ENCODE results near the gene ZFAND2B.

The ZFAND2B gene

DNA sequence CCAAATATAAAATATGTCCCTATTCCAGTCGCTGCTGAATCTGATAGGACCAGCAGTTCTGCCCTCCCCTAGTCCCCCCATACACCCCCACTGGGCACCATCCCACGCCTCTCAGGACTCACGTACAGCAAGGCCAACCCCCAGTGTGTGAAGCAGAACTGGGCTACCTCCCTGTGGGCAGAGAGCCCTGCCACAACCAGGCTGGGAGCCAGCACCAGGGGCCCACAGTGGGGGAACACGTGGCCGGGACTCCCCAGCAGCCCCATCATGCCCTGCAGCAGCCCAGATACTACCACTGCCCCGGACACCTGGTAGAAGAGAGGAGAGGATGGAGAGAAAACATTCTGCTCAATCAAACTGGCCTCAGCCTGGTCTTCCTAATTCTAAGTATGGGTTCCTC is 38.1 kb upstream of the ZFAND2B start:
- peaks cover 15% of the 10 kb centered on the region for H3K36me3 ChIP-seq (ENCODE audit: insufficient read depth, low read length)
- no peak overlapping the region for H3K9ac ChIP-seq (ENCODE audit: low read length)
- peaks cover 8% of the 10 kb centered on the region for H3K4me1 ChIP-seq (ENCODE audit: insufficient read depth, low read length)
- H3K27ac ChIP-seq (ENCODE audit: low read depth, low read length): no peak overlapping the region
- H3K9me3 ChIP-seq (ENCODE audit: low read length): no peaks in the 10 kb centered on the region
- no peaks in the 10 kb centered on the region for H3K27me3 ChIP-seq (ENCODE audit: control insufficient read depth in 1 of 2, insufficient read depth in 2 of 2, low read length in 2 of 2)
- H3K4me3 ChIP-seq (ENCODE audit: low read depth in 1 of 2, low read length in 2 of 2): no peak overlapping the region

DNA sequence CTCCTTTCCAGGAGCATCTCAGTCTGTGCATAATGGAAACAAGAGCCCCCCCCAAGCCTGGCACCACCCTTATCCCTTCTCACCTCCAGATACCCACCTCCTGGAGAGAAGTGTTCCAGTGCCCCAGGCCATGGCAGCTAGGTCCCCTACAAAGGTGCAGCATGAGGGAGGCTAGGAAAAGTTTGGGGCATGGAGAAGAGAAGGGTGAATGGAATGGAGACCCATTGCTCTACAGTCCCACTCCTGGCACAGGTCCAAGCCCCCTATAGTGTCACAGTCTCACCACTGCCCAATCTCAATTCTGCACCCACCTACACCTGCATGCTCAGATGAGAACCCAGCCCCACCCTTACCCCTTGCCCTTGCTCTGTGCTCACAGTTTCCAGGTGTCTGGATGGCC is 37.6 kb upstream of the ZFAND2B start:
- Histone ChIP-seq H3K27ac (ENCODE audit: low read depth, low read length) (no peak overlapping the region), H3K27me3 (ENCODE audit: control insufficient read depth in 1 of 2, insufficient read depth in 2 of 2, low read length in 2 of 2) (no peaks in the 10 kb centered on the region), H3K9ac (ENCODE audit: low read length) (no peak overlapping the region), H3K4me3 (ENCODE audit: low read depth in 1 of 2, low read length in 2 of 2) (no peak overlapping the region), H3K4me1 (ENCODE audit: insufficient read depth, low read length) (peaks cover 8% of the 10 kb centered on the region), H3K9me3 (ENCODE audit: low read length) (no peaks in the 10 kb centered on the region), H3K36me3 (ENCODE audit: insufficient read depth, low read length) (peaks cover 18% of the 10 kb centered on the region)

DNA sequence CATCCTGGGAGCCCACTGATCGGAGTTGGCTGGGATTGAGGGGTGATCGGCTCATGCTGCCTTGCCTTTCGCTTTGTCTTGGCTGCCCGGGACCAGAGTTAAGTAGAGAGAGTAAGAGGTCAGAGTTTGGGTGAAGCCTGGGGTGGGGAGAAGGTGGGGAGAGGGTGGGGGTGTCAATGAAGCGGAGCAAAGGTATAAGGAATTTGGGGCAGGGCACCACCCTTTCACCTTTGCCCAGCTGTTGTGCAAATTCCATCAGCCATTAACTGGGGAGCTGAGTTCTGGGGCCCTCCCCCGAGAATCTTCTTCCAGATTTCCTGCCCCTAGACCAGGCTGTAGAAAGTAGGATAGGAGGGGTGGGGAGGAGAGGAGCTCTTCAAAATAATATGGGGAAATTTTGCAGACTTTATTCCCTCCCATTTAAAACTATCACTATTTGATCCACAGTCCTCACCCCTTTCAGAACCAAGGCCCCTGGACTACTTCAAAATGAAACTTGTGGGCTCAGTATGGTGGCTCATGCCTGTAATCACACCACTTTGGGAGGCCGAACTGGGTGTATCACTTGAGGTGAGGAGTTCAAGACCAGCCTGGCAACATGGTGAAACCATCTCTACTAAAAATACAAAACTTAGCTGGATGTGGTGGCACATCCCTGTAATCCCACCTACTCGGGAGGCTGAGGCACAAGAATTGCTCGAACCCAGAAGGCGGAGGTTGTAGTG is 36.5 kb upstream of the ZFAND2B start, which contains the start of gene SLC23A3:
TSS of gene SLC23A3 (minus strand) at position 100 of the 725 bp plus-strand sequence. CDS start at position 55, 45 bp downstream.
- Histone ChIP-seq H3K4me1 (ENCODE audit: insufficient read depth, low read length) (peaks cover 15% of the 10 kb centered on the region), H3K4me3 (ENCODE audit: low read depth in 1 of 2, low read length in 2 of 2) (no peak within 1 kb of the TSS), H3K9me3 (ENCODE audit: low read length) (no peaks in the 10 kb centered on the region), H3K9ac (ENCODE audit: low read length) (no peak within 1 kb of the TSS), H3K27me3 (ENCODE audit: control insufficient read depth in 1 of 2, insufficient read depth in 2 of 2, low read length in 2 of 2) (no peaks in the 10 kb centered on the region), H3K36me3 (ENCODE audit: insufficient read depth, low read length) (peaks cover 30% of the 10 kb centered on the region), H3K27ac (ENCODE audit: low read depth, low read length) (peak within 1 kb of the TSS; percentile 7)

DNA sequence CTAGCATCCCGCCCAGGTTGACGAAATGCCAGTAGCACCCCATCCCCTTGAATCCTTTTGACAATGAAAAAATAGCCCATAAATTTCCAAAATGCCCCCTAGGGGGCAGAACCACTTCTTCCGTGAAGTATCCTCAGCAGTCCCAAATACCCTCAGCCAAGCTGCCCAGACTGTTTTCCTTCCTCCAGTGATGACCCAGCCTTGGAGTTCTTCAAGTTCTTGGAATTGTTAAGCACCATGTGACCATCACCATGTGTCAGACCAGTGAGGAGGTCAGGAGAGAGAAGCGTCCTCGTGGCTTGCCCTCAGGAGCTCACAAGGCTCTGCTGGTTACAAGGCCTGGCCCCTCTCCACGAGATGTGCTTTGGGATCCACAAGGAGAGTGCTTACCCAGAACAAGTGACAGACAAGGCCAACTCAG is 35.3 kb upstream of the ZFAND2B start:
- H3K27me3 ChIP-seq (ENCODE audit: control insufficient read depth in 1 of 2, insufficient read depth in 2 of 2, low read length in 2 of 2): no peaks in the 10 kb centered on the region
- H3K9ac ChIP-seq (ENCODE audit: low read length): no peak overlapping the region
- H3K36me3 ChIP-seq (ENCODE audit: insufficient read depth, low read length): peaks cover 33% of the 10 kb centered on the region
- peak overlapping the region; percentile 43 for H3K27ac ChIP-seq (ENCODE audit: low read depth, low read length)
- H3K4me1 ChIP-seq (ENCODE audit: insufficient read depth, low read length): peaks cover 22% of the 10 kb centered on the region
- no peaks in the 10 kb centered on the region for H3K9me3 ChIP-seq (ENCODE audit: low read length)
- no peak overlapping the region for H3K4me3 ChIP-seq (ENCODE audit: low read depth in 1 of 2, low read length in 2 of 2)

DNA sequence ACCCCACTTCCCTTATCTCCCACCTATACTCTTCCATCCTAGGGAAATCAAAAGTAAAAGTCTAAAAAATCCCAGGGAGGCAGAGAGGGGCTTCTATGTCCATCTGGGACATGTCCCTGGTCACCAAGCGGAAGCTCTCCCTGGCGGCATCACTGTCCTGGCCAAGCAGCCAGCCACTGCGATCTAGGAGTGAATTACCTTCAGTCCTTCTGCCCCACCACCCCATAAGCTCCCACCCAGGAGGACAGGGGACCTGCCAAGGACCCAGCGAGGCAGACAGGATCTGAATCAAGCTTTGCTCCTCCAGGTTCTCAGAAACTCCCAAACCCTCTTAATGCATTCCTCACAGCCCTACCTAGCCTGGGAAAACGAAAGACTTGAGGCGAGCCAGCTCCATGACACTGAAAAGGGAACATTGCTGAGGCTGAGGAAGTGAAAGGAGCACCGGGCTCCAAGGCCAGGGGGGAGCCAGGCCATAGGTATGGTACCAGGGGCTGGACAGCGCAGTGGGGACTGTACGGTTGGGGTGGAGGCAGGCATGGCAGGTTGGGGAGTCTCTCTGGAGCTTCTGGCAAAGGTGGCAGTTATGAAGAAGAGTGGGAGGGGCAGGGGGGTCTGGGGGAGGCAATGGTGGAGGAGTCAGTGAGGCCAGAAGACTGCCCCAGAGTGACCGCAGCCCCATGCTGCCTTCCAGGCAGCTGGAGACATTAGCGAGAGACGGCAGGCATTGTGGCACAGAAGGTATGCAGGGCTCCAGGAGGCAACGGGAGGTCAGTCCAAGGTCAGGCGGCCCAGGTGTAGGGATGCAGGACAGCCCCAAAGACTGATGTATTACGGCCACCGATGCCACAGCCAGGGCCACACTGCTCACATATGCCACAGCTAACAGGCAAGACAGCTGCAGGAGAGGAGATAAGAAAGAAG is 34.1 kb upstream of the ZFAND2B start:
- H3K36me3 ChIP-seq (ENCODE audit: insufficient read depth, low read length): peaks cover 33% of the 10 kb centered on the region
- H3K27ac ChIP-seq (ENCODE audit: low read depth, low read length): peak overlapping the region; percentile 43
- no peaks in the 10 kb centered on the region for H3K9me3 ChIP-seq (ENCODE audit: low read length)
- no peak overlapping the region for H3K4me3 ChIP-seq (ENCODE audit: low read depth in 1 of 2, low read length in 2 of 2)
- H3K9ac ChIP-seq (ENCODE audit: low read length): no peak overlapping the region
- peaks cover 22% of the 10 kb centered on the region for H3K4me1 ChIP-seq (ENCODE audit: insufficient read depth, low read length)
- no peaks in the 10 kb centered on the region for H3K27me3 ChIP-seq (ENCODE audit: control insufficient read depth in 1 of 2, insufficient read depth in 2 of 2, low read length in 2 of 2)

DNA sequence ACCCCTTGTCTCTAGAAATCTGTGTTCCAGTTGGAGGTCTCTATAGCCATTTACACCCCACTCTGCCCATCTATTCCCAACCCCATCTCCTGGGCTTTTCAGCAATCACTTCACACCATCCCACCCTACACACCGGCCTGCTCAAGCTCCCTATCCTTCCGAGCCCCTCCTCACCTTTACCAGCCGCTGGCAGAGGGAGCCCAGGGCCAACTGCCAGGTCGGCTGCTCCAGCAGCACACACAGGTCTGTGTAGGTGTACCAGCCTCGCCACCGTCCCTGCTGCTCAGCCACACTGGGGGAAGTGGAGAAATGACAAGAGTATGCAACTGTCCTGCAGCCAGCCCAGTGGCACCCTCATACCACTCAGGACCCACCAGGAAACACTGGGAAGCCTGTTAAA is 33.4 kb upstream of the ZFAND2B start:
- Histone ChIP-seq H3K9ac (ENCODE audit: low read length) (no peak overlapping the region), H3K36me3 (ENCODE audit: insufficient read depth, low read length) (peaks cover 33% of the 10 kb centered on the region), H3K9me3 (ENCODE audit: low read length) (no peaks in the 10 kb centered on the region), H3K27me3 (ENCODE audit: control insufficient read depth in 1 of 2, insufficient read depth in 2 of 2, low read length in 2 of 2) (no peaks in the 10 kb centered on the region), H3K4me3 (ENCODE audit: low read depth in 1 of 2, low read length in 2 of 2) (no peak overlapping the region), H3K4me1 (ENCODE audit: insufficient read depth, low read length) (peaks cover 22% of the 10 kb centered on the region), H3K27ac (ENCODE audit: low read depth, low read length) (no peak overlapping the region)

DNA sequence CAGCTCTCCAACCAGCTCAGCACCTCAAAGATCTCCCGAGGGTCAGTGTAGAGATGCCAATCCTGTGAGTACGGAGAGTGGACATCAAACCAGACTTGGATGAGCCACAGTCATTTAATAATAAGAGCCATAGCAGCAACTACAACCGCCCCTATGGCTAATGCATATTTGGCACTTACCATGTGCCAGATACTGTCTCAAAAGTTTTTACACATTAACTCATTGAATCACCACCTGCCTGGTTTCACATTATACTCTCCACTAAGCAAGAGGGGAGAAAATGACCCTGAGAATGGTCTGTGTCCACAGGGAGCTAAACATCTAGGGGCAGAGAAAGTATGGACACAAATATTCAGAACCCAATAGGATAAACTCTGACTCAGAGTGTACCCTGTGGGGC is 32.4 kb upstream of the ZFAND2B start:
- Histone ChIP-seq H3K27ac (ENCODE audit: low read depth, low read length) (no peak overlapping the region), H3K36me3 (ENCODE audit: insufficient read depth, low read length) (peaks cover 33% of the 10 kb centered on the region), H3K4me3 (ENCODE audit: low read depth in 1 of 2, low read length in 2 of 2) (no peak overlapping the region), H3K27me3 (ENCODE audit: control insufficient read depth in 1 of 2, insufficient read depth in 2 of 2, low read length in 2 of 2) (no peaks in the 10 kb centered on the region), H3K9ac (ENCODE audit: low read length) (no peak overlapping the region), H3K4me1 (ENCODE audit: insufficient read depth, low read length) (peaks cover 27% of the 10 kb centered on the region), H3K9me3 (ENCODE audit: low read length) (no peaks in the 10 kb centered on the region)

DNA sequence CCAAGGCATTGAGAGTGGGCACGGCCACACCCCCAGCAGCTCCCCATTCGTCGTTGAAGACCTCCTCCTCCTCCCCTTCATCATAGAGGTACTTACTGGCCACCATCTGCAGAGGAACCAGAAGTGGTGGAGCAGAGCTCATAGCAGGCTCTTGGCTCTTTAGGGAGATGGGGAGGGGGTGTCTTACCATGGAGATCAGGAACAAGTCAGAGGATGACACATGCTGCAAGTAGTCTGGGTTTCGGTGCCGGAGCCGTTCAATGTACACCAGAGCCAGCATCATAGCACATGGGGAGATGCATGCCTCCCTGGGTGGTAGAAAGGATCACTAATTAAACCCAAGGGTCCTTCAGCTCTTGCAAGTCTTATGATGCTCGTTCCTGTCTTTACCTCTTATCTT is 31.8 kb upstream of the ZFAND2B start:
- Histone ChIP-seq H3K27me3 (ENCODE audit: control insufficient read depth in 1 of 2, insufficient read depth in 2 of 2, low read length in 2 of 2) (no peaks in the 10 kb centered on the region), H3K27ac (ENCODE audit: low read depth, low read length) (no peak overlapping the region), H3K36me3 (ENCODE audit: insufficient read depth, low read length) (peaks cover 37% of the 10 kb centered on the region), H3K4me3 (ENCODE audit: low read depth in 1 of 2, low read length in 2 of 2) (no peak overlapping the region), H3K9me3 (ENCODE audit: low read length) (no peaks in the 10 kb centered on the region), H3K9ac (ENCODE audit: low read length) (no peak overlapping the region), H3K4me1 (ENCODE audit: insufficient read depth, low read length) (peaks cover 34% of the 10 kb centered on the region)

DNA sequence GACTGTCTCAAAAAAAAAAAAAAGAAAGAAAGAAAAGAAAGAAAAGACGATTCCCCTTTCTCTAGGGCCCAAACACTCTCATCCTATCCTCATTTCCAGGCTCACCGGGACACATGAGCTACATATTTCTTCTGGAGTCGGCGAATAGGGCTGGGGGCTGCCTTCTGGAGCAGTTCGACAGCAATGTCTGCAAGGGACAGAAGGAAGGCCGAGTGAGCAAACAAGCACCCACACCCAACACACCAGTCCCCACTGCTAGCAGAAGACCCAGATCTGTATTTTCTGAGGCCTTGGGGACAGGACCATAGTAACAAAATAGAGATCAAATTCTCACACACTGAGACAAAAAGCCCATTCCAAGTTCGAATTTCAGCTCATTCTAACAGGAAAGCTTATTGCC is 31.1 kb upstream of the ZFAND2B start:
- Histone ChIP-seq H3K9me3 (ENCODE audit: low read length) (no peaks in the 10 kb centered on the region), H3K4me3 (ENCODE audit: low read depth in 1 of 2, low read length in 2 of 2) (peak overlapping the region in 1 of 2 donors; percentile 87), H3K4me1 (ENCODE audit: insufficient read depth, low read length) (peaks cover 40% of the 10 kb centered on the region), H3K36me3 (ENCODE audit: insufficient read depth, low read length) (peaks cover 44% of the 10 kb centered on the region), H3K9ac (ENCODE audit: low read length) (peak overlapping the region; percentile 52), H3K27me3 (ENCODE audit: control insufficient read depth in 1 of 2, insufficient read depth in 2 of 2, low read length in 2 of 2) (no peaks in the 10 kb centered on the region), H3K27ac (ENCODE audit: low read depth, low read length) (no peak overlapping the region)

DNA sequence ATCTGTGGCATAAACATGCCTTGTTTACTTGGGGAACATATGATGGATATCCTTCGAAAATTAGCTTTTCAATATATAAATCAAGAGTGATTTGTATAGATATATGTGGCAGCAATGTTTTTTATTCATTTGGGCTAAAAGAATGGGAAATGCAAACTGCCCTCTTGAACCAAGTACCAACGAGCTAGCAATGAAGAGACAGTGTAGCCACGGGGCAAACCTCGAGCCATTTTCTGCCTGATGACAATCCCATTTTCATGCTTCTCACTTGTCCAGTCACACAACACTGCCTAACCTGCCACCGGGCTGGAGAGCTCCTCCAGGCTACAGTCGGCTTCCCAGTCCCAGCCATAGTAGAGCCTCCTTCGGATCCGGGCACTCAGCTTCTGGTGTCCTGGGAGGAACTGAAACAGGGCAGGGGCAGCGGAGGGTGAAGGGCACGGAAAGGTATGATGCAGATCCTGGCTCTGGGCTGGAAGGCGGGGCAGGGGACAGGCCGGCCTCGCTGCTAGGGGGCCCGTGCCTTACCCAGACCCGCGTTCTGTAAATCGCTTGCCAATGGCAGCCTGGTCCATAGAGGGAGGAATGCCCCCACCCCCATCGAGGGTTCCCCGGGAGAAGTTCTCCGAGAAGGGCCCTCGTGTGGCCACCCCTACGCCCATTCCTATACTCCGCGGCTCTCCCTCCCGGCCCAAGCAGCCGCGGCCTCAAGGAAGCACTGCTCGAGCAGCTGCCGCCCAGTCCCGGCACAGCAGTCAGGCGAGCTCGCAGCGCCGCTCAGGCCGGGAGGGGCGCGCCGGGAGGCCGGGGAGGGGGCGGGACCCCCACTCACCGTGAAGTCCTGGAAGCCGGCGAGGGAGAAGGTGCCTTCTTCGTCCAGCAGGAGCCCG is 30.4 kb upstream of the ZFAND2B start:
- Histone ChIP-seq H3K4me1 (ENCODE audit: insufficient read depth, low read length) (peaks cover 37% of the 10 kb centered on the region), H3K27ac (ENCODE audit: low read depth, low read length) (peak overlapping the region; percentile 89), H3K36me3 (ENCODE audit: insufficient read depth, low read length) (peaks cover 50% of the 10 kb centered on the region), H3K4me3 (ENCODE audit: low read depth in 1 of 2, low read length in 2 of 2) (peak overlapping the region; percentile 69 to 87), H3K9ac (ENCODE audit: low read length) (peak overlapping the region; percentile 52), H3K9me3 (ENCODE audit: low read length) (no peaks in the 10 kb centered on the region), H3K27me3 (ENCODE audit: control insufficient read depth in 1 of 2, insufficient read depth in 2 of 2, low read length in 2 of 2) (no peaks in the 10 kb centered on the region)

All from muscle layer of colon (tissue), 2 donors.